ENCODE data around the gene PRELP. TPM values are rescaled to one million over a fixed set of nuclear protein-coding genes. Genes with fewer than 3 reads are reported as not detected.

The PRELP gene
- total and polyA plus RNA-seq, 2 of the 8 experiments (the other 6 are each of a cell fraction or from before 2014, with no cell fraction given), result 0.13 to 0.23 TPM

DNA sequence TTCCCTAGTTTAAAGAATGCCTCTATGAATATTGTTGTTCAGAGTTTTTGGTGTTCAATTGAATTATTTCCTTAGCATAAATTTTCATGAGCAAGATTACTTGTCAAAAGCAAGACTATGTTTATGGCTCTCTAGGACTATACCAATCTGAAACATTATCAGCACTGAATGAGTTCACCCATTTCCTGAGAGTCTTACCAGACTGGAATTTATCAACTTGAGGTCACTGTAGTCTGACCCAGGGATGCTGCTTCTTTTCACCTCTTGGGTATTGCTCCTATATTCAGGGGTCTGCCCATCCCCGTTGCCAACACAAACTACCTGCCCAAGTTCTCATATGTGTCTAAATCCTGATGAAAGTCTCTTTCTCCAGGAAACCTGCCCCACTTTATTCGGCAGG lies 61.0 kb downstream of the PRELP start:
- H3K79me2 ChIP-seq (ENCODE audit: control insufficient read depth in 1 of 2, insufficient read depth in 2 of 2, low read length in 2 of 2), result no peaks in the 10 kb centered on the region
- H4K91ac ChIP-seq (replicated peaks; ENCODE audit: insufficient read length, low read length), result no peak overlapping the region
- no peak overlapping the region for H3K9ac ChIP-seq (replicated peaks in 1 of 4; ENCODE audit: extremely low read depth in 1 of 4, low read depth in 3 of 4, low read length in 3 of 4)
- H3K27me3 ChIP-seq (replicated peaks in 1 of 4; ENCODE audit: control insufficient read depth in 3 of 4, extremely low read depth in 1 of 4, insufficient read depth in 3 of 4, low read length in 3 of 4), result no peaks in the 10 kb centered on the region
- H3K4me3 ChIP-seq (ENCODE audit: extremely low read depth in 1 of 4, insufficient read depth in 2 of 4, low read depth in 3 of 4, low read length in 4 of 4), result no peak overlapping the region
- H3K36me3 ChIP-seq (ENCODE audit: control insufficient read depth in 2 of 4, insufficient read depth in 4 of 4, low read length in 3 of 4), result no peaks in the 10 kb centered on the region
- H3K4ac ChIP-seq (replicated peaks; ENCODE audit: insufficient read length, low read depth, low read length), result no peak overlapping the region
- H4K5ac ChIP-seq (ENCODE audit: insufficient read length, low read depth, low read length), result no peak overlapping the region
- H2BK15ac ChIP-seq (ENCODE audit: low read length), result no peak overlapping the region
- no peak overlapping the region for H4K8ac ChIP-seq (ENCODE audit: extremely low read depth, insufficient read depth, low read length)
- no peak overlapping the region for H3K14ac ChIP-seq (ENCODE audit: insufficient read length)
- H2AK5ac ChIP-seq (ENCODE audit: low read depth, low read length), result no peak overlapping the region
- 91% methylated on average over 2 of the region's 2 CpGs; no CpG with 5 or more reads in 1 of the 2 experiments for WGBS, 2 experiments (ENCODE audit: extremely low coverage in 1 of 2, insufficient coverage in 1 of 2, insufficient read length in 1 of 2, insufficient replicate concordance in 2 of 2, low coverage in 1 of 2, low lambda C conversion rate in 2 of 2, missing lambda C conversion rate in 1 of 2)
- no peak overlapping the region for H2AFZ ChIP-seq (ENCODE audit: low read length)
- no peak overlapping the region for H3K27ac ChIP-seq (ENCODE audit: low read depth, low read length)
- no peak overlapping the region for H3K4me2 ChIP-seq (ENCODE audit: insufficient read depth in 1 of 2, low read depth in 2 of 2, low read length in 2 of 2)
- H3K18ac ChIP-seq (ENCODE audit: extremely low read depth, low read length), result no peak overlapping the region
- ChIA-PET POLR2A (ENCODE audit: partially characterized antibody) (interaction anchor here (1.4 to 1.8 kb wide), 2 partner anchors 8 to 10 kb away, joined by 4 read pairs; no protein-coding TSS in a partner anchor), CTCF (ENCODE audit: partially characterized antibody) (interaction anchor here (1.2 kb wide), 1 partner anchor 32 kb away, joined by 5 read pairs; no protein-coding TSS in a partner anchor)
- H2BK12ac ChIP-seq (ENCODE audit: low read depth, low read length), result no peak overlapping the region
- no peak overlapping the region for H3K56ac ChIP-seq (replicated peaks; ENCODE audit: insufficient read length, low read depth, low read length)
- DNase-seq (ENCODE audit: low read depth in 1 of 2, low spot score in 2 of 2), result no peak
- H3K23me2 ChIP-seq (ENCODE audit: low read depth, low read length), result no peaks in the 10 kb centered on the region
- H2BK20ac ChIP-seq (ENCODE audit: low read length), result no peak overlapping the region
- no peak overlapping the region for H2BK120ac ChIP-seq (replicated peaks; ENCODE audit: low read depth, low read length)
- no peaks in the 10 kb centered on the region for H3K9me3 ChIP-seq (ENCODE audit: insufficient read depth in 2 of 2, low read depth in 1 of 2, low read length in 1 of 2)
- peaks cover 0 to 3% (median 0%) of the 10 kb centered on the region in 4 experiments; a peak in 2 of 7 replicates for H3K4me1 ChIP-seq (replicated peaks in 1 of 4; ENCODE audit: control insufficient read depth in 3 of 4, insufficient read depth in 4 of 4, low read length in 3 of 4)
- FAIRE-seq, result no peak
- no peaks in the 10 kb centered on the region for H3K79me1 ChIP-seq (ENCODE audit: low read depth, low read length)
- H4K20me1 ChIP-seq (replicated peaks in 1 of 2; ENCODE audit: control insufficient read depth in 1 of 2, insufficient read depth in 2 of 2, low read length in 2 of 2), result no peaks in the 10 kb centered on the region
- no peak overlapping the region for H3K23ac ChIP-seq (ENCODE audit: insufficient read length)
- no peak overlapping the region for H2BK5ac ChIP-seq (ENCODE audit: low read depth, low read length)
- no peak for TF ChIP-seq TCF12 (IDR thresholded peaks at IDR 0.05; ENCODE audit: low read depth, low read length)
- TF ChIP-seq HDAC2 (IDR thresholded peaks at IDR 0.05; ENCODE audit: borderline replicate concordance in 1 of 2, low read depth in 2 of 2, low read length in 2 of 2), result no peak
- TF ChIP-seq, protein P1, sequence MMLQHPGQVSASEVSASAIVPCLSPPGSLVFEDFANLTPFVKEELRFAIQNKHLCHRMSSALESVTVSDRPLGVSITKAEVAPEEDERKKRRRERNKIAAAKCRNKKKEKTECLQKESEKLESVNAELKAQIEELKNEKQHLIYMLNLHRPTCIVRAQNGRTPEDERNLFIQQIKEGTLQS (IDR thresholded peaks at IDR 0.05; ENCODE audit: insufficient read depth, low read depth, low read length), result no peak
- no peak for TF ChIP-seq BACH1 (IDR thresholded peaks at IDR 0.05; ENCODE audit: low read length)
- no peak for TF ChIP-seq SIX5 (IDR thresholded peaks at IDR 0.05; ENCODE audit: low read depth, low read length)
- TF ChIP-seq CBX8 (IDR thresholded peaks at IDR 0.05; ENCODE audit: borderline replicate concordance, low read depth, low read length), result no peak
- TF ChIP-seq NRF1 (IDR thresholded peaks at IDR 0.05; ENCODE audit: low read depth, low read length), result no peak
- TF ChIP-seq JUN (IDR thresholded peaks at IDR 0.05; ENCODE audit: low read depth, low read length), result no peak
- no peak for TF ChIP-seq POLR2AphosphoS5 (IDR thresholded peaks at IDR 0.05; ENCODE audit: low read depth, low read length)
- TF ChIP-seq RBBP5 (IDR thresholded peaks at IDR 0.05; ENCODE audit: borderline replicate concordance, low read depth, low read length), result no peak
- TF ChIP-seq ZNF274 (IDR thresholded peaks at IDR 0.05; ENCODE audit: borderline replicate concordance, extremely low read depth, low read length), result no peak
- TF ChIP-seq GABPA (IDR thresholded peaks at IDR 0.05; ENCODE audit: borderline replicate concordance, insufficient read depth, low read length), result no peak
- TF ChIP-seq RFX5 (IDR thresholded peaks at IDR 0.05; ENCODE audit: borderline replicate concordance, low read depth, low read length), result no peak
- no peak for TF ChIP-seq KDM1A (IDR thresholded peaks at IDR 0.05; ENCODE audit: borderline replicate concordance, low read length)
